Lower lobe of right lung (tissue), 2 donors: ENCODE data around the gene EPHA7. TPM values are rescaled to one million over a fixed set of nuclear protein-coding genes. Genes with fewer than 3 reads are reported as not detected.
A peak's percentile ranks its signal among the peaks of the same experiment; 100 is the strongest.

Experiments used
- ATAC-seq, 2 donors: fragments of 200-7000 bp; cut with Tn5 transposase; one replicate each; pipeline ENCODE4 v1.9.1; 2020 to 2022; ENCODE audit warnings: mild to moderate bottlenecking in 2 of 2, moderate library complexity in 2 of 2
- DNase-seq: peaks from one replicate; pipeline ENCODE4 v3.0.0-alpha.2; 2020
- H3K27ac ChIP-seq: fragments of 200-600 bp; one replicate; pipeline ENCODE4 v1.8.0; 2022
- H3K27me3 ChIP-seq: fragments of 200-600 bp; one replicate; pipeline ENCODE4 v1.8.0; 2022; ENCODE audit warnings: low read depth
- H3K36me3 ChIP-seq: fragments of 200-600 bp; one replicate; pipeline ENCODE4 v1.8.0; 2022; ENCODE audit warnings: mild to moderate bottlenecking
- H3K4me1 ChIP-seq: fragments of 200-600 bp; one replicate; pipeline ENCODE4 v1.8.0; 2022
- H3K4me3 ChIP-seq: fragments of 200-600 bp; one replicate; pipeline ENCODE4 v1.8.0; 2022; ENCODE audit warnings: mild to moderate bottlenecking
- H3K9me3 ChIP-seq: fragments of 200-600 bp; one replicate; pipeline ENCODE4 v1.8.0; 2022
- intact Hi-C: fragments of 100-400 bp; cut with DNase I; formaldehyde crosslinking; loops from one replicate; pipeline ENCODE4 v1.11.0; 2022
- total RNA-seq: library from RNA; stranded (reverse); fragmentation: NEBNext Ultra II Directional; extraction: Animal tissue kit (Norgen Biotek cat#: 25700); gene quantifications from one replicate; pipeline ENCODE4 v1.2.1, GENCODE V29; 2021
- TF ChIP-seq, protein P1 (sequence below): fragments of 200-600 bp; IDR thresholded peaks from one replicate; pipeline ENCODE4 v1.8.0; 2022; ENCODE audit warnings: antibody characterized with exemption, mild to moderate bottlenecking
- donor health status: DM: no; HTN: yes; CAD: no; lungs with severe emphysema.

The EPHA7 gene
- total RNA-seq, 1 donor from 2014 or later: 0.86 TPM

DNA sequence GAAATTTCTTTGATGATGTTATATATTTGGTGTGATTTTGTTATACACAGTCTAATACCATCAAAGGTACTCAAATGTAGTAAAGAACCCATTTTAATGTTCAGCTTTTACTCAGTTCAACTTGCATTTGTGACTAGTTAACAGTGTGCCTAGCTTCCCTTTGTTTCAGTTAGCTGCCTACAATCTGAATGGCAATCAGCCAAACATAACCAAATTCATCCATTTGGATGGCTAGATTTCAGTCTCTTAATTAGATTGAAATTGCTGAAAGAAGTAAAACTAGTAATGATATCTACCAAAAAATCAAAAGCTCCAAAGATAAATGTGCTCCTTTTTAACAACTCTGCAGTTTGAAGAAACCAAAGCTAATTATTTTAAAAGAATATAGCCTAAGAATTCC, 6.9 kb downstream of the EPHA7 start:
- DNase-seq (no peak), ATAC-seq (no peak)
- intact Hi-C loops: no loop called here
- Histone ChIP-seq H3K4me1 (peaks cover 10% of the 10 kb centered on the region), H3K4me3 (no peak overlapping the region), H3K9me3 (no peaks in the 10 kb centered on the region), H3K27ac (no peak overlapping the region), H3K27me3 (peaks cover 38% of the 10 kb centered on the region), H3K36me3 (no peaks in the 10 kb centered on the region)
- TF ChIP-seq, protein P1, sequence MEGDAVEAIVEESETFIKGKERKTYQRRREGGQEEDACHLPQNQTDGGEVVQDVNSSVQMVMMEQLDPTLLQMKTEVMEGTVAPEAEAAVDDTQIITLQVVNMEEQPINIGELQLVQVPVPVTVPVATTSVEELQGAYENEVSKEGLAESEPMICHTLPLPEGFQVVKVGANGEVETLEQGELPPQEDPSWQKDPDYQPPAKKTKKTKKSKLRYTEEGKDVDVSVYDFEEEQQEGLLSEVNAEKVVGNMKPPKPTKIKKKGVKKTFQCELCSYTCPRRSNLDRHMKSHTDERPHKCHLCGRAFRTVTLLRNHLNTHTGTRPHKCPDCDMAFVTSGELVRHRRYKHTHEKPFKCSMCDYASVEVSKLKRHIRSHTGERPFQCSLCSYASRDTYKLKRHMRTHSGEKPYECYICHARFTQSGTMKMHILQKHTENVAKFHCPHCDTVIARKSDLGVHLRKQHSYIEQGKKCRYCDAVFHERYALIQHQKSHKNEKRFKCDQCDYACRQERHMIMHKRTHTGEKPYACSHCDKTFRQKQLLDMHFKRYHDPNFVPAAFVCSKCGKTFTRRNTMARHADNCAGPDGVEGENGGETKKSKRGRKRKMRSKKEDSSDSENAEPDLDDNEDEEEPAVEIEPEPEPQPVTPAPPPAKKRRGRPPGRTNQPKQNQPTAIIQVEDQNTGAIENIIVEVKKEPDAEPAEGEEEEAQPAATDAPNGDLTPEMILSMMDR: no peak

GRCh38 chr6:93407186-93407585, 12.2 kb downstream of the EPHA7 start:
- DNase-seq: no peak
- no peaks in the 10 kb centered on the region for H3K27me3 ChIP-seq
- no peaks in the 10 kb centered on the region for H3K36me3 ChIP-seq
- H3K27ac ChIP-seq: no peak overlapping the region
- no peaks in the 10 kb centered on the region for H3K9me3 ChIP-seq
- intact Hi-C loops: no loop called here
- no peaks in the 10 kb centered on the region for H3K4me1 ChIP-seq
- no peak overlapping the region for H3K4me3 ChIP-seq
- TF ChIP-seq, protein P1: no peak
- ATAC-seq: peak in 1 of 2 donors; percentile 19

GRCh38 chr6:93403390-93403789, 16.0 kb downstream of the EPHA7 start:
- Histone ChIP-seq H3K9me3 (no peaks in the 10 kb centered on the region), H3K36me3 (no peaks in the 10 kb centered on the region), H3K27ac (no peak overlapping the region), H3K4me1 (no peaks in the 10 kb centered on the region), H3K27me3 (no peaks in the 10 kb centered on the region), H3K4me3 (no peak overlapping the region)
- no peak for ATAC-seq
- TF ChIP-seq, protein P1: no peak
- DNase-seq: no peak
- intact Hi-C loops: no loop called here

- no peaks in the 10 kb centered on the region for H3K9me3 ChIP-seq
- intact Hi-C loops: no loop called here
- ATAC-seq (no peak), DNase-seq (no peak)
- no peak overlapping the region for H3K4me3 ChIP-seq
- H3K27ac ChIP-seq: no peak overlapping the region
- H3K27me3 ChIP-seq: no peaks in the 10 kb centered on the region
- TF ChIP-seq, protein P1: no peak
- H3K36me3 ChIP-seq: no peaks in the 10 kb centered on the region
- H3K4me1 ChIP-seq: no peaks in the 10 kb centered on the region
Observed at GRCh38 chr6:93398723-93399122, 20.6 kb downstream of the EPHA7 start.

- DNase-seq (no peak), ATAC-seq (no peak)
- TF ChIP-seq, protein P1: no peak
- no peaks in the 10 kb centered on the region for H3K36me3 ChIP-seq
- H3K4me1 ChIP-seq: no peaks in the 10 kb centered on the region
- no peaks in the 10 kb centered on the region for H3K27me3 ChIP-seq
- intact Hi-C loops: no loop called here
- H3K27ac ChIP-seq: no peak overlapping the region
- no peaks in the 10 kb centered on the region for H3K9me3 ChIP-seq
- no peak overlapping the region for H3K4me3 ChIP-seq
Observed at GRCh38 chr6:93394471-93394870, 24.9 kb downstream of the EPHA7 start.

- ATAC-seq: no peak
Observed at GRCh38 chr6:93393554-93394074, 25.7 kb downstream of the EPHA7 start.

More at GRCh38 chr6:93393554-93394074, 25.7 kb downstream of the EPHA7 start:
- H3K4me3 ChIP-seq: no peak overlapping the region
- H3K9me3 ChIP-seq: no peaks in the 10 kb centered on the region
- TF ChIP-seq, protein P1: no peak
- no peaks in the 10 kb centered on the region for H3K36me3 ChIP-seq
- H3K27ac ChIP-seq: no peak overlapping the region
- H3K27me3 ChIP-seq: no peaks in the 10 kb centered on the region
- no peaks in the 10 kb centered on the region for H3K4me1 ChIP-seq
- intact Hi-C loops: no loop called here
- no peak for DNase-seq
